K562 (cell line): ENCODE data around the gene AIRE. TPM values are rescaled to one million over a fixed set of nuclear protein-coding genes. Genes with fewer than 3 reads are reported as not detected.

Source experiments
- ATAC-seq: fragments of 200-7000 bp; cut with Tn5 transposase; 3 replicates; pipeline ENCODE4 v1.9.1; 2020; ENCODE audit warnings: moderate library complexity
- BruUV-seq: library from RNA; stranded (reverse); fragments of 400-500 nt; replicated peaks from 2 replicates; lab custom pipeline; 2021; lab: Mats Ljungman, UMichigan
- CTCF ChIA-PET: fragments of 300-600 bp; formaldehyde crosslinking; extraction: SDS; loops from one replicate; lab custom pipeline; 2021; ENCODE audit warnings: low intra/inter-chr PET ratio; lab: Yijun Ruan, JAX
- POLR2A ChIA-PET: fragments of 300-600, 350-650 bp; sonication (Branson Sonifier 250); formaldehyde crosslinking; extraction: SDS; loops from one replicate; lab custom pipeline; 2021; ENCODE audit warnings: antibody characterized with exemption, inconsistent platforms; lab: Yijun Ruan, JAX
- DNase-seq, 4 experiments: peaks; one replicate each; pipeline versions ENCODE4 v3.0.0 to v3.0.0-alpha.2; 2011 to 2018; ENCODE audit warnings: low spot score in 3 of 4, mixed read lengths in 3 of 4; ENCODE audit errors: extremely low read depth in 1 of 4
- FAIRE-seq: peaks from 2 replicates; lab custom pipeline; 2011; peaks lifted over from hg19 to GRCh38; lab: Jason Lieb, UNC
- H2AFZ ChIP-seq: 2 replicates; pipeline ENCODE4 v1.6.0; 2011; ENCODE audit warnings: low read depth, low read length, control low read depth, inconsistent platforms
- H3K27ac ChIP-seq: fragments of 200-600 bp; 3 replicates; pipeline ENCODE4 v1.8.0; 2011; ENCODE audit warnings: low read depth, mild to moderate bottlenecking, control low read depth, inconsistent platforms, low read length, moderate library complexity, mixed read lengths; ENCODE audit errors: extremely low read depth
- H3K27me3 ChIP-seq, 2 experiments: fragments of 300-600 bp in 1 of 2; 2 replicates in 1 of 2; 3 replicates in 1 of 2; pipeline versions ENCODE4 v1.6.0 to v1.8.0; 2011; ENCODE audit warnings: inconsistent platforms in 2 of 2, low read length in 2 of 2, mild to moderate bottlenecking in 1 of 2, mixed read lengths in 1 of 2, moderate library complexity in 1 of 2; ENCODE audit not compliant: control insufficient read depth in 2 of 2, insufficient read depth in 2 of 2
- H3K36me3 ChIP-seq: fragments of 300-600 bp; 3 replicates; pipeline ENCODE4 v1.8.0; 2011; ENCODE audit warnings: mild to moderate bottlenecking, low read length, inconsistent platforms; ENCODE audit not compliant: control insufficient read depth, insufficient read depth
- H3K4me1 ChIP-seq, 2 experiments: fragments of 200-600 bp in 1 of 2; replicated peaks in 1 of 2; 2 replicates in 1 of 2; 3 replicates in 1 of 2; pipeline versions ENCODE4 v1.5.1 to v1.8.0; 2011; ENCODE audit warnings: inconsistent platforms in 2 of 2, low read length in 2 of 2, mild to moderate bottlenecking in 1 of 2, mixed read lengths in 1 of 2, moderate library complexity in 1 of 2; ENCODE audit not compliant: control insufficient read depth in 2 of 2, insufficient read depth in 2 of 2
- H3K4me2 ChIP-seq: 2 replicates; pipeline ENCODE4 v1.6.1; 2011; ENCODE audit warnings: low read length, control low read depth, inconsistent platforms, mixed read lengths; ENCODE audit not compliant: insufficient read depth
- H3K4me3 ChIP-seq: fragments of 200-600 bp; sonication (generic), shearing (Covaris generic); 2 replicates; pipeline ENCODE4 v1.5.1; 2016; ENCODE audit warnings: control low read depth, inconsistent platforms
- H3K79me2 ChIP-seq: fragments of 200-600 bp; 3 replicates; pipeline ENCODE4 v1.8.0; 2011; ENCODE audit warnings: low read length, inconsistent platforms; ENCODE audit not compliant: control insufficient read depth, insufficient read depth
- H3K9ac ChIP-seq, 2 experiments: 2 replicates each; pipeline versions ENCODE4 v1.6.0 to v1.6.1; 2011; ENCODE audit warnings: low read depth in 2 of 2, low read length in 2 of 2, control low read depth in 1 of 2, inconsistent platforms in 1 of 2, mild to moderate bottlenecking in 1 of 2, mixed read lengths in 1 of 2; ENCODE audit not compliant: insufficient read depth in 1 of 2
- H3K9me1 ChIP-seq: one replicate; pipeline ENCODE4 v1.6.0; 2011; ENCODE audit warnings: inconsistent platforms, mild to moderate bottlenecking, low read length, moderate library complexity; ENCODE audit not compliant: control insufficient read depth, insufficient read depth
- H3K9me3 ChIP-seq: replicated peaks from 2 replicates; pipeline ENCODE4 v1.5.1; 2011; ENCODE audit warnings: low read depth, low read length, inconsistent platforms; ENCODE audit not compliant: control insufficient read depth, insufficient read depth
- H4K20me1 ChIP-seq: replicated peaks from 2 replicates; pipeline ENCODE4 v1.6.1; 2011; ENCODE audit warnings: low read length, inconsistent platforms, mixed read lengths; ENCODE audit not compliant: control insufficient read depth, insufficient read depth
- FOXP1 ChIP-seq: sonication (generic); formaldehyde crosslinking; IDR thresholded peaks from 2 replicates; pipeline ENCODE4 v1.8.0; 2022; ENCODE audit warnings: mild to moderate bottlenecking, missing genetic modification reagents
- MXI1 ChIP-seq: IDR thresholded peaks from 2 replicates; pipeline ENCODE4 v1.6.1; 2011; ENCODE audit warnings: low read depth, mild to moderate bottlenecking, improper control_type of control experiment, low read length
- POLR2G ChIP-seq: fragments of 200-400 bp; formaldehyde crosslinking; IDR thresholded peaks from 2 replicates; pipeline ENCODE4 v1.6.1; 2017; ENCODE audit warnings: low read depth, mild to moderate bottlenecking, antibody characterized with exemption, low read length, moderate library complexity
- RB1 ChIP-seq: fragments of 450-650 bp; IDR thresholded peaks from 2 replicates; pipeline ENCODE4 v1.6.1; 2017; ENCODE audit warnings: low read depth, mild to moderate bottlenecking
- SAFB2 ChIP-seq: fragments of 200-400 bp; formaldehyde crosslinking; IDR thresholded peaks from 2 replicates; pipeline ENCODE4 v1.6.1; 2018; ENCODE audit warnings: borderline replicate concordance, low read length, low read depth, moderate library complexity; ENCODE audit not compliant: severe bottlenecking
- WGBS: fragments of 100-300 bp; shearing (Covaris generic); methylation state at CpG from one replicate; pipeline ENCODE4 v1.1.6; 2016; ENCODE audit warnings: low coverage, mixed read lengths; ENCODE audit not compliant: insufficient coverage; ENCODE audit errors: missing lambda C conversion rate; 5-methylcytosine and 5-hydroxymethylcytosine counted together
- in situ Hi-C: fragments of 300-500 bp; cut with MboI; formaldehyde crosslinking; loops from 4 replicates; pipeline ENCODE4 v1.15.0; 2018; ENCODE audit warnings: inconsistent platforms, mixed read lengths
- intact Hi-C: fragments of 100-400 bp; cut with micrococcal nuclease; formaldehyde crosslinking; loops from 2 replicates; pipeline ENCODE4 v1.14.2; 2022
- polyA plus RNA-seq, 8 experiments: library from polyadenylated mRNA; depleted of rRNA in 4 of 8; stranded (reverse) in 5 of 8; unstranded in 3 of 8; fragments of >200 nt; fragmentation: Nextera tagmentation in 2 of 8; fragmentation: Illumina TruSeq in 1 of 8; extraction: Ambion mirVana in 2 of 8; extraction: Trizol in 1 of 8; gene quantifications; 2 replicates each; pipeline versions ENCODE4 v1.2.1 to v1.2.3, GENCODE V29; 2011 to 2014; ENCODE audit warnings: inconsistent platforms in 1 of 8, missing spikeins in 1 of 8
- total RNA-seq, 7 experiments: library from RNA; depleted of rRNA in 6 of 7; stranded (reverse); fragments of >200 nt in 6 of 7; fragmentation: Illumina TruSeq in 2 of 7; extraction: Trizol in 2 of 7; gene quantifications; 2 replicates each; pipeline versions ENCODE4 v1.2.1 to v1.2.3, GENCODE V29; 2011 to 2021; ENCODE audit warnings: low replicate concordance in 1 of 7
- TF ChIP-seq, protein P1 (sequence below), 2 experiments: fragments of 450-650 bp in 1 of 2; sonication (generic) in 1 of 2; formaldehyde crosslinking; conservative IDR thresholded peaks; 2 replicates each; pipeline versions ENCODE4 v1.4.0 to v1.8.1; 2020 to 2022; ENCODE audit warnings: mild to moderate bottlenecking in 1 of 2, missing genetic modification reagents in 1 of 2
- TF ChIP-seq, protein P2 (sequence below): sonication (generic); formaldehyde crosslinking; IDR thresholded peaks from 2 replicates; pipeline ENCODE4 v1.8.1; 2023; ENCODE audit warnings: mild to moderate bottlenecking, missing genetic modification reagents
- TF ChIP-seq, protein P3 (sequence below): fragments of 450-650 bp; IDR thresholded peaks from 2 replicates; pipeline ENCODE4 v1.6.1; 2016; ENCODE audit warnings: borderline replicate concordance

The AIRE gene
- total and polyA plus RNA-seq, 9 of the 15 experiments (the other 6 are each of a cell fraction or from before 2014, with no cell fraction given) = 0.01 TPM; not detected in 8

DNA sequence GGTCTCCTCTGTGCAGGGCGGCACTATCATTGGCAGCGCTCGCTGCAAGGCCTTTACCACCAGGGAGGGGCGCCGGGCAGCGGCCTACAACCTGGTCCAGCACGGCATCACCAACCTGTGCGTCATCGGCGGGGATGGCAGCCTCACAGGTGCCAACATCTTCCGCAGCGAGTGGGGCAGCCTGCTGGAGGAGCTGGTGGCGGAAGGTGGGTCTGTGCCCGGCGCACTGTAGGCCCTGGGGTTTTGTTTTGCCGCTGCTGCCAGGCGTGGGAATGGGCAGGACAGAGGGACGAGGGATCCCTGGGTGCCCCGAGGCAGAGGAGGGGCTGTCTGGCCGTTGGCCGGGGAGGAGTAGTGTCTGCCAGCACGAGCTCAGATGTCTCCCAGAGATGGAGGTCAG, 26.4 kb downstream of the AIRE start (continued):
- no peak for TF ChIP-seq RB1
- TF ChIP-seq, protein P1, sequence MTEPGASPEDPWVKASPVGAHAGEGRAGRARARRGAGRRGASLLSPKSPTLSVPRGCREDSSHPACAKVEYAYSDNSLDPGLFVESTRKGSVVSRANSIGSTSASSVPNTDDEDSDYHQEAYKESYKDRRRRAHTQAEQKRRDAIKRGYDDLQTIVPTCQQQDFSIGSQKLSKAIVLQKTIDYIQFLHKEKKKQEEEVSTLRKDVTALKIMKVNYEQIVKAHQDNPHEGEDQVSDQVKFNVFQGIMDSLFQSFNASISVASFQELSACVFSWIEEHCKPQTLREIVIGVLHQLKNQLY (CRISPR knock-in tag; conservative IDR thresholded peaks at IDR 0.05) = no peak
- TF ChIP-seq SAFB2 = no peak
- no peak for TF ChIP-seq FOXP1 (CRISPR knock-in tag)

DNA sequence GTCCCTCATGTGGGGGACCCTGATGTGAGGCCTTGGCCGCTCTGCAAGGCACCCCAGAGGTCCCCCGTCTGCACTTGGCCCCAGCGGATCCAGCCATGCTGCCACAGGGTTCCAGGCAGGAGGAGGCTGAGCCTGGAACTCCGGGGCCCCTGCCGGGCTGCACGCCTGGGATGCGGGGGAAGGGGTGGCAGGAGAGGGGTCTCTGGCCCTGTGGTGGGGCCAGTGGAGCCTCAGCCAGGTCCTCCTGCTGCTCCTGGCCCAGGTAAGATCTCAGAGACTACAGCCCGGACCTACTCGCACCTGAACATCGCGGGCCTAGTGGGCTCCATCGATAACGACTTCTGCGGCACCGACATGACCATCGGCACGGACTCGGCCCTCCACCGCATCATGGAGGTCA, 27.0 kb downstream of the AIRE start:
- H3K27me3 ChIP-seq = no peaks in the 10 kb centered on the region
- H3K79me2 ChIP-seq = no peaks in the 10 kb centered on the region; the same call in 1 of the 3 replicates
- FAIRE-seq (no peak), DNase-seq (no peak), ATAC-seq (no peak)
- BruUV-seq = no TSS peak
- peaks cover 0 to 23% of the 10 kb centered on the region in 2 experiments; a peak in 1 of 5 replicates for H3K4me1 ChIP-seq
- TF ChIP-seq POLR2G = peak; percentile 11; the same call in 1 of the 2 replicates
- TF ChIP-seq, protein P2, sequence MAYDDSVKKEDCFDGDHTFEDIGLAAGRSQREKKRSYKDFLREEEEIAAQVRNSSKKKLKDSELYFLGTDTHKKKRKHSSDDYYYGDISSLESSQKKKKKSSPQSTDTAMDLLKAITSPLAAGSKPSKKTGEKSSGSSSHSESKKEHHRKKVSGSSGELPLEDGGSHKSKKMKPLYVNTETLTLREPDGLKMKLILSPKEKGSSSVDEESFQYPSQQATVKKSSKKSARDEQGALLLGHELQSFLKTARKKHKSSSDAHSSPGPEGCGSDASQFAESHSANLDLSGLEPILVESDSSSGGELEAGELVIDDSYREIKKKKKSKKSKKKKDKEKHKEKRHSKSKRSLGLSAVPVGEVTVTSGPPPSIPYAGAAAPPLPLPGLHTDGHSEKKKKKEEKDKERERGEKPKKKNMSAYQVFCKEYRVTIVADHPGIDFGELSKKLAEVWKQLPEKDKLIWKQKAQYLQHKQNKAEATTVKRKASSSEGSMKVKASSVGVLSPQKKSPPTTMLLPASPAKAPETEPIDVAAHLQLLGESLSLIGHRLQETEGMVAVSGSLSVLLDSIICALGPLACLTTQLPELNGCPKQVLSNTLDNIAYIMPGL (CRISPR knock-in tag) = no peak
- TF ChIP-seq, protein P3, sequence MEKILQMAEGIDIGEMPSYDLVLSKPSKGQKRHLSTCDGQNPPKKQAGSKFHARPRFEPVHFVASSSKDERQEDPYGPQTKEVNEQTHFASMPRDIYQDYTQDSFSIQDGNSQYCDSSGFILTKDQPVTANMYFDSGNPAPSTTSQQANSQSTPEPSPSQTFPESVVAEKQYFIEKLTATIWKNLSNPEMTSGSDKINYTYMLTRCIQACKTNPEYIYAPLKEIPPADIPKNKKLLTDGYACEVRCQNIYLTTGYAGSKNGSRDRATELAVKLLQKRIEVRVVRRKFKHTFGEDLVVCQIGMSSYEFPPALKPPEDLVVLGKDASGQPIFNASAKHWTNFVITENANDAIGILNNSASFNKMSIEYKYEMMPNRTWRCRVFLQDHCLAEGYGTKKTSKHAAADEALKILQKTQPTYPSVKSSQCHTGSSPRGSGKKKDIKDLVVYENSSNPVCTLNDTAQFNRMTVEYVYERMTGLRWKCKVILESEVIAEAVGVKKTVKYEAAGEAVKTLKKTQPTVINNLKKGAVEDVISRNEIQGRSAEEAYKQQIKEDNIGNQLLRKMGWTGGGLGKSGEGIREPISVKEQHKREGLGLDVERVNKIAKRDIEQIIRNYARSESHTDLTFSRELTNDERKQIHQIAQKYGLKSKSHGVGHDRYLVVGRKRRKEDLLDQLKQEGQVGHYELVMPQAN = no peak
- no peak for TF ChIP-seq MXI1
- ChIA-PET POLR2A (no interaction called here), CTCF (no interaction called here)
- no peak overlapping the region for H3K4me2 ChIP-seq
- no peak overlapping the region for H3K9ac ChIP-seq
- 92% methylated on average over 17 of the region's 19 CpGs for WGBS
- no peak overlapping the region for H2AFZ ChIP-seq
- in situ Hi-C loops (no loop called here), intact Hi-C loops (no loop called here)
- no peaks in the 10 kb centered on the region for H3K9me1 ChIP-seq
- H3K4me3 ChIP-seq = no peak overlapping the region
- peaks cover 6% of the 10 kb centered on the region; the same call in 1 of the 2 replicates for H4K20me1 ChIP-seq
- H3K9me3 ChIP-seq = no peaks in the 10 kb centered on the region
- peaks cover 77% of the 10 kb centered on the region; the same call in 2 of the 3 replicates for H3K36me3 ChIP-seq
- H3K27ac ChIP-seq = no peak overlapping the region
